Measurements from ENCODE around the gene PRKN.

- no peak for TF ChIP-seq EZH2phosphoT487 (IDR thresholded peaks at IDR 0.05; ENCODE audit: low read depth)
- no peak for TF ChIP-seq CTCF (IDR thresholded peaks at IDR 0.05; ENCODE audit: low read depth, low read length)
Measured at GRCh38 chr6:162217058-162217457, 510.5 kb downstream of the PRKN start.

Measured in OCI-LY3 (cell line).